ENCODE measurements around the gene TRAPPC6A.

TRAPPC6A gene

GRCh38 chr19:45168767-45169351 is 9.2 kb downstream of the TRAPPC6A start:
- no peak for DNase-seq
- in situ Hi-C loops (cut with HindIII; ENCODE audit: low pct_ligation_motif_present, low pct_unique_long_range_greater_than_20kb, low sequenced_read_pairs) = no loop called here

- no peak for DNase-seq
- in situ Hi-C loops (cut with HindIII; ENCODE audit: low pct_ligation_motif_present, low pct_unique_long_range_greater_than_20kb, low sequenced_read_pairs) = no loop called here
These were observed 11.2 kb downstream of the TRAPPC6A start for GRCh38 chr19:45166723-45167252.

GRCh38 chr19:45164577-45165335 is 13.3 kb downstream of the TRAPPC6A start:
- DNase-seq = no peak
- in situ Hi-C loops (cut with HindIII; ENCODE audit: low pct_ligation_motif_present, low pct_unique_long_range_greater_than_20kb, low sequenced_read_pairs) = no loop called here

- in situ Hi-C loops (cut with HindIII; ENCODE audit: low pct_ligation_motif_present, low pct_unique_long_range_greater_than_20kb, low sequenced_read_pairs) = no loop called here
- DNase-seq = no peak
These were observed 14.1 kb downstream of the TRAPPC6A start for GRCh38 chr19:45163751-45164460.

- in situ Hi-C loops (cut with HindIII; ENCODE audit: low pct_ligation_motif_present, low pct_unique_long_range_greater_than_20kb, low sequenced_read_pairs) = no loop called here
- DNase-seq = no peak
These were observed 14.9 kb downstream of the TRAPPC6A start for GRCh38 chr19:45163156-45163555.

GRCh38 chr19:45162608-45163143 is 15.4 kb downstream of the TRAPPC6A start:
- no peak for DNase-seq

GRCh38 chr19:45161738-45162607 is 16.1 kb downstream of the TRAPPC6A start:
- in situ Hi-C loops (cut with HindIII; ENCODE audit: low pct_ligation_motif_present, low pct_unique_long_range_greater_than_20kb, low sequenced_read_pairs) = no loop called here
- DNase-seq = peak; percentile 42

More at GRCh38 chr19:45162608-45163143, 15.4 kb downstream of the TRAPPC6A start:
- in situ Hi-C loops (cut with HindIII; ENCODE audit: low pct_ligation_motif_present, low pct_unique_long_range_greater_than_20kb, low sequenced_read_pairs) = no loop called here

GRCh38 chr19:45160870-45161737 is 16.9 kb downstream of the TRAPPC6A start, which contains the start of gene NKPD1:
Gene NKPD1 (minus strand): TSS chr19:45160982. CDS start chr19:45160150, 832 bp downstream.
- DNase-seq = no peak
- in situ Hi-C loops (cut with HindIII; ENCODE audit: low pct_ligation_motif_present, low pct_unique_long_range_greater_than_20kb, low sequenced_read_pairs) = no loop called here

GRCh38 chr19:45159971-45160324 is 18.1 kb downstream of the TRAPPC6A start:
- no peak for DNase-seq
- in situ Hi-C loops (cut with HindIII; ENCODE audit: low pct_ligation_motif_present, low pct_unique_long_range_greater_than_20kb, low sequenced_read_pairs) = no loop called here

- no peak for DNase-seq
- in situ Hi-C loops (cut with HindIII; ENCODE audit: low pct_ligation_motif_present, low pct_unique_long_range_greater_than_20kb, low sequenced_read_pairs) = no loop called here
These were observed 18.6 kb downstream of the TRAPPC6A start for GRCh38 chr19:45159210-45159970.

- no peak for DNase-seq
- in situ Hi-C loops (cut with HindIII; ENCODE audit: low pct_ligation_motif_present, low pct_unique_long_range_greater_than_20kb, low sequenced_read_pairs) = no loop called here
These were observed 19.4 kb downstream of the TRAPPC6A start for GRCh38 chr19:45158503-45159209.

- in situ Hi-C loops (cut with HindIII; ENCODE audit: low pct_ligation_motif_present, low pct_unique_long_range_greater_than_20kb, low sequenced_read_pairs) = no loop called here
- no peak for DNase-seq
These were observed 21.3 kb downstream of the TRAPPC6A start for GRCh38 chr19:45156751-45157150.

GRCh38 chr19:45156011-45156630 is 21.9 kb downstream of the TRAPPC6A start:
- in situ Hi-C loops (cut with HindIII; ENCODE audit: low pct_ligation_motif_present, low pct_unique_long_range_greater_than_20kb, low sequenced_read_pairs) = no loop called here
- no peak for DNase-seq

GRCh38 chr19:45154064-45154827 is 23.8 kb downstream of the TRAPPC6A start:
- peak; percentile 37 for DNase-seq
- in situ Hi-C loops (cut with HindIII; ENCODE audit: low pct_ligation_motif_present, low pct_unique_long_range_greater_than_20kb, low sequenced_read_pairs) = no loop called here
